Esophagus squamous epithelium (tissue), 4 donors: ENCODE data around the gene SHKBP1.

Experiments used
- POLR2A ChIP-seq, 4 donors: fragments of 450-650 bp; IDR thresholded peaks; one replicate each; pipeline ENCODE4 v1.6.1; 2017; ENCODE audit warnings: antibody characterized with exemption in 4 of 4, mild to moderate bottlenecking in 4 of 4, moderate library complexity in 3 of 4
- TF ChIP-seq, protein P1 (sequence below), 6 experiments: fragments of 450-650 bp in 4 of 6; fragments of 200-600 bp in 2 of 6; sonication (generic) in 2 of 6; IDR thresholded peaks; one replicate each; pipeline ENCODE4 v1.5.1; 2016 to 2019; ENCODE audit warnings: antibody characterized with exemption in 6 of 6, mild to moderate bottlenecking in 4 of 6, moderate library complexity in 4 of 6

DNA sequence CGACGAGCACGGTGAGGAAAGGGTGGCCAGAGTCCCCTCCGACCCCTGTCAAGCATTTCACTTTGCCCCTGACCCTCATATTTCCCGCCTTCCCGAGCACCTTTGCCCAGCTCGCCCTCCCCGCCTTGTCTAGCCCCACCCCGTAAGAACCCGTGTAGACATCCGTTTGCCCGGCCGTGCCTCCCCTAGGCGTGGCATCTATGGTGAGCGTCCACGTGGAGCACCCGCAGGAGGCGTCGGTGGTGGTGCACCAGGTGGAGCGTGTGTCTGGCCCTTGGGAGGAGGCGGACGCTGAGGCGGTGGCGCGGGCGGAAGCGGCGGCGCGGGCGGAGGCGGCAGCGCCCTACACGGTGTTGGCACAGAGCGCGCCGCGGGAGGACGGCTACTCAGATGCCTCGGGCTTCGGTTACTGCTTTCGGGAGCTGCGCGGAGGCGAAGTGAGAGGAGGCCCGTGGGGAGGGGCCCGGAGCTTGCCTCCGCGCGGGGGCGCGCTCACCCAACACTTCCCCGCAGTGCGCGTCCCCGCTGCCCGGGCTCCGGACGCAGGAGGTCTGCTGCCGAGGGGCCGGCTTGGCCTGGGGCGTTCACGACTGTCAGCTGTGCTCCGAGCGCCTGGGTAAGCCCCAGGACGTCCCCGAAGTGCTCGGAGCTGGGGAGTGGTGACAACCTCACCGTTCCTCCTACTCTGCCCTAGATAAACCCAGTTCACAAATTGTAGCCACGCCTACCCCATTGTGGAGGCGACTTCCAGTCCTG lies 28.7 kb downstream of the SHKBP1 start:
- TF ChIP-seq POLR2A (IDR thresholded peaks at IDR 0.05): peak in 3 of 4 donors; percentile 45 to 75 (median 64)
- TF ChIP-seq, protein P1, sequence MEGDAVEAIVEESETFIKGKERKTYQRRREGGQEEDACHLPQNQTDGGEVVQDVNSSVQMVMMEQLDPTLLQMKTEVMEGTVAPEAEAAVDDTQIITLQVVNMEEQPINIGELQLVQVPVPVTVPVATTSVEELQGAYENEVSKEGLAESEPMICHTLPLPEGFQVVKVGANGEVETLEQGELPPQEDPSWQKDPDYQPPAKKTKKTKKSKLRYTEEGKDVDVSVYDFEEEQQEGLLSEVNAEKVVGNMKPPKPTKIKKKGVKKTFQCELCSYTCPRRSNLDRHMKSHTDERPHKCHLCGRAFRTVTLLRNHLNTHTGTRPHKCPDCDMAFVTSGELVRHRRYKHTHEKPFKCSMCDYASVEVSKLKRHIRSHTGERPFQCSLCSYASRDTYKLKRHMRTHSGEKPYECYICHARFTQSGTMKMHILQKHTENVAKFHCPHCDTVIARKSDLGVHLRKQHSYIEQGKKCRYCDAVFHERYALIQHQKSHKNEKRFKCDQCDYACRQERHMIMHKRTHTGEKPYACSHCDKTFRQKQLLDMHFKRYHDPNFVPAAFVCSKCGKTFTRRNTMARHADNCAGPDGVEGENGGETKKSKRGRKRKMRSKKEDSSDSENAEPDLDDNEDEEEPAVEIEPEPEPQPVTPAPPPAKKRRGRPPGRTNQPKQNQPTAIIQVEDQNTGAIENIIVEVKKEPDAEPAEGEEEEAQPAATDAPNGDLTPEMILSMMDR (IDR thresholded peaks at IDR 0.05): peak in 4 of 6 experiments; percentile 15 to 49 (median 21)
